HepG2 (cell line): Measurements from ENCODE around the gene PREP. TPM values are rescaled to one million over a fixed set of nuclear protein-coding genes. Genes with fewer than 3 reads are reported as not detected.

Experiments
- ATAC-seq: fragments of 200-7000 bp; cut with Tn5 transposase; 3 replicates; pipeline ENCODE4 v1.9.1; 2020; ENCODE audit warnings: mild to moderate bottlenecking, moderate library complexity
- BruUV-seq: library from RNA; stranded (reverse); fragments of 400-500 nt; replicated peaks from 2 replicates; lab custom pipeline; 2021; lab: Mats Ljungman, UMichigan
- CTCF ChIA-PET: fragments of 300-600 bp; formaldehyde crosslinking; extraction: SDS; loops from one replicate; lab custom pipeline; 2021; ENCODE audit warnings: low total read pairs, inconsistent platforms, low intra/inter-chr PET ratio; lab: Yijun Ruan, JAX
- POLR2A ChIA-PET: fragments of 350-600 bp; sonication (Branson Sonifier 250); formaldehyde crosslinking; loops from one replicate; lab custom pipeline; 2020; ENCODE audit warnings: antibody characterized with exemption, inconsistent platforms; lab: Yijun Ruan, JAX
- DNase-seq: peaks from one replicate; pipeline ENCODE4 v3.0.0-alpha.2; 2015; ENCODE audit warnings: low spot score
- FAIRE-seq: peaks from 3 replicates; lab custom pipeline; 2011; peaks lifted over from hg19 to GRCh38; lab: Jason Lieb, UNC
- H2AFZ ChIP-seq: one replicate; pipeline ENCODE4 v1.6.1; 2011; ENCODE audit warnings: low read length, inconsistent platforms
- H3K27ac ChIP-seq: fragments of 300-600 bp; 3 replicates; pipeline ENCODE4 v1.8.0; 2011; ENCODE audit warnings: mixed run types, mild to moderate bottlenecking, mixed read lengths, low read length, inconsistent platforms; ENCODE audit not compliant: insufficient read depth; ENCODE audit errors: extremely low read length
- H3K27me3 ChIP-seq, 2 experiments: fragments of 200-600 bp in 1 of 2; 2 replicates in 1 of 2; 3 replicates in 1 of 2; pipeline versions ENCODE4 v1.6.0 to v1.8.0; 2011; ENCODE audit warnings: low read length in 2 of 2, mild to moderate bottlenecking in 2 of 2, moderate library complexity in 2 of 2, inconsistent platforms in 1 of 2; ENCODE audit not compliant: insufficient read depth in 2 of 2, control insufficient read depth in 1 of 2
- H3K36me3 ChIP-seq, 2 experiments: fragments of 200-600 bp in 1 of 2; replicated peaks in 1 of 2; 2 replicates in 1 of 2; 3 replicates in 1 of 2; pipeline versions ENCODE4 v1.5.1 to v1.8.0; 2011; ENCODE audit warnings: low read length in 2 of 2, inconsistent platforms in 1 of 2; ENCODE audit not compliant: insufficient read depth in 2 of 2, control insufficient read depth in 1 of 2
- H3K4me1 ChIP-seq: 2 replicates; pipeline ENCODE4 v1.5.1; 2012; ENCODE audit warnings: low read length, inconsistent platforms; ENCODE audit not compliant: insufficient read depth
- H3K4me2 ChIP-seq: 2 replicates; pipeline ENCODE4 v1.6.0; 2011; ENCODE audit warnings: low read depth, low read length, inconsistent platforms
- H3K4me3 ChIP-seq, 3 experiments: fragments of 200-600 bp in 1 of 3; sonication (generic), shearing (Covaris generic) in 1 of 3; replicated peaks in 1 of 3; 2 replicates each; pipeline ENCODE4 v1.5.1; 2011 to 2016; ENCODE audit warnings: low read length in 3 of 3, inconsistent platforms in 2 of 3, low read depth in 2 of 3, mild to moderate bottlenecking in 2 of 3, control low read depth in 1 of 3, mixed read lengths in 1 of 3; ENCODE audit not compliant: insufficient read depth in 1 of 3
- H3K79me2 ChIP-seq: one replicate; pipeline ENCODE4 v1.6.1; 2011; ENCODE audit warnings: low read length, inconsistent platforms; ENCODE audit not compliant: insufficient read depth
- H3K9ac ChIP-seq: 2 replicates; pipeline ENCODE4 v1.6.0; 2011; ENCODE audit warnings: mild to moderate bottlenecking, low read depth, low read length, inconsistent platforms; ENCODE audit not compliant: insufficient read depth
- H3K9me3 ChIP-seq: 2 replicates; pipeline ENCODE4 v1.5.1; 2012; ENCODE audit warnings: mild to moderate bottlenecking, low read length
- H4K20me1 ChIP-seq: 2 replicates; pipeline ENCODE4 v1.6.0; 2011; ENCODE audit warnings: inconsistent platforms, mild to moderate bottlenecking, low read length, moderate library complexity; ENCODE audit not compliant: insufficient read depth
- CREB1 ChIP-seq, 2 experiments: fragments of 450-650 bp in 1 of 2; IDR thresholded peaks; 2 replicates each; pipeline ENCODE4 v1.6.1; 2016 to 2017; ENCODE audit warnings: control low read depth in 1 of 2, mild to moderate bottlenecking in 1 of 2, missing compliant biosample characterization in 1 of 2, missing genetic modification characterization in 1 of 2
- DNMT3B ChIP-seq: conservative IDR thresholded peaks from 2 replicates; pipeline ENCODE4 v1.6.1; 2016; ENCODE audit warnings: missing biosample characterization, control low read depth
- MAFK ChIP-seq, 2 experiments: IDR thresholded peaks in 1 of 2; conservative IDR thresholded peaks in 1 of 2; 2 replicates each; pipeline ENCODE4 v1.6.1; 2011; ENCODE audit warnings: improper control_type of control experiment in 2 of 2, low read length in 2 of 2
- PAXIP1 ChIP-seq: sonication (generic); formaldehyde crosslinking; conservative IDR thresholded peaks from 2 replicates; pipeline ENCODE4 v1.4.0; 2020; ENCODE audit warnings: mild to moderate bottlenecking, missing genetic modification reagents, moderate library complexity
- REXO4 ChIP-seq: sonication (generic); formaldehyde crosslinking; IDR thresholded peaks from 2 replicates; pipeline ENCODE4 v1.8.0; 2022; ENCODE audit warnings: missing genetic modification reagents, mild to moderate bottlenecking, borderline replicate concordance
- ZNF367 ChIP-seq: sonication (generic); formaldehyde crosslinking; IDR thresholded peaks from 2 replicates; pipeline ENCODE4 v1.4.0; 2020; ENCODE audit warnings: missing genetic modification reagents, borderline replicate concordance
- ZNF407 ChIP-seq: sonication (generic); formaldehyde crosslinking; IDR thresholded peaks from one replicate; pipeline ENCODE4 v1.5.1; 2020; ENCODE audit warnings: mild to moderate bottlenecking, missing genetic modification reagents; ENCODE audit errors: not compliant biosample characterization
- ZNF513 ChIP-seq: sonication (generic); formaldehyde crosslinking; conservative IDR thresholded peaks from 2 replicates; pipeline ENCODE4 v1.5.0; 2020; ENCODE audit warnings: missing genetic modification reagents
- WGBS: methylation state at CpG from one replicate; pipeline ENCODE4 v1.1.6; 2017; ENCODE audit warnings: low lambda C conversion rate; 5-methylcytosine and 5-hydroxymethylcytosine counted together
- in situ Hi-C: cut with HindIII; loops from 2 replicates; pipeline ENCODE4 v1.10.0; 2017; ENCODE audit warnings: low pct_unique_long_range_greater_than_20kb; ENCODE audit not compliant: extremely low pct_ligation_motif_present
- intact Hi-C: fragments of 100-400 bp; cut with micrococcal nuclease; formaldehyde crosslinking; loops from one replicate; pipeline ENCODE4 v1.10.0; 2022; ENCODE audit not compliant: unreplicated experiment
- polyA plus RNA-seq, 8 experiments: library from polyadenylated mRNA; depleted of rRNA in 3 of 8; stranded (reverse) in 7 of 8; unstranded in 1 of 8; fragments of >200 nt; fragmentation: Illumina TruSeq in 4 of 8; extraction: Trizol in 4 of 8; gene quantifications; 2 replicates each; pipeline versions ENCODE4 v1.2.1 to v1.2.3, GENCODE V29; 2011 to 2016; ENCODE audit warnings: low read depth in 4 of 8, missing spikeins in 1 of 8, mixed read lengths in 1 of 8; ENCODE audit not compliant: insufficient read depth in 1 of 8
- total RNA-seq, 5 experiments: library from RNA; depleted of rRNA; stranded (reverse); fragments of >200 nt; fragmentation: Illumina TruSeq; extraction: Trizol; gene quantifications; 2 replicates each; pipeline ENCODE4 v1.2.3, GENCODE V29; 2016; ENCODE audit warnings: low read depth in 1 of 5

PREP gene
- total and polyA plus RNA-seq, 2 of the 13 experiments (the other 11 are each of a cell fraction or from before 2014, with no cell fraction given), result 12.6 to 15.9 TPM

- no peak for TF ChIP-seq PAXIP1 (CRISPR knock-in tag)
Measured at GRCh38 chr6:105280033-105280432, 122.8 kb downstream of the PREP start (continued).

GRCh38 chr6:105279463-105279862, 123.4 kb downstream of the PREP start:
- no peaks in the 10 kb centered on the region for H3K27me3 ChIP-seq
- peaks cover 19 to 52% of the 10 kb centered on the region in 2 experiments for H3K36me3 ChIP-seq
- intact Hi-C loops, result no loop called here
- TF ChIP-seq REXO4 (CRISPR knock-in tag) (no peak), MAFK (conservative IDR thresholded peaks at IDR 0.05 in 1 of 2, IDR thresholded peaks at IDR 0.05 in 1 of 2; ENCODE audit: low read length in 2 of 2) (no peak), CREB1 (IDR thresholded peaks at IDR 0.05) (no peak), CREB1 (CRISPR knock-in tag; IDR thresholded peaks at IDR 0.05) (no peak), ZNF513 (no peak), ZNF407 (no peak), ZNF367 (CRISPR knock-in tag) (no peak), DNMT3B (no peak)

More at GRCh38 chr6:105279463-105279862, 123.4 kb downstream of the PREP start:
- no TSS peak for BruUV-seq
- H3K9ac ChIP-seq, result no peak overlapping the region
- WGBS, result 98% methylated on average over 3 of the region's 3 CpGs
- H4K20me1 ChIP-seq, result no peaks in the 10 kb centered on the region
- in situ Hi-C loops, result no loop called here
- ATAC-seq (no peak), FAIRE-seq (no peak), DNase-seq (no peak)
- H3K79me2 ChIP-seq, result no peaks in the 10 kb centered on the region
- no peak overlapping the region for H3K27ac ChIP-seq
- no peak overlapping the region for H2AFZ ChIP-seq
- ChIA-PET POLR2A (no interaction called here), CTCF (no interaction called here)
- H3K4me2 ChIP-seq, result no peak overlapping the region
- no peaks in the 10 kb centered on the region for H3K4me1 ChIP-seq
- H3K4me3 ChIP-seq, result no peak overlapping the region
- no peaks in the 10 kb centered on the region for H3K9me3 ChIP-seq
